ENCODE data around the gene MYO18B. TPM values are rescaled to one million over a fixed set of nuclear protein-coding genes. Genes with fewer than 3 reads are reported as not detected.

MYO18B gene
- total RNA-seq, 2 experiments from 2014 or later = 1.6 to 2.1 TPM

- Mint-ChIP-seq H3K4me1 (no peaks in the 10 kb centered on the region), H3K36me3 (no peaks in the 10 kb centered on the region), H3K27me3 (peaks cover 11% of the 10 kb centered on the region), H3K4me3 (no peak overlapping the region), H3K9me3 (peaks cover 3% of the 10 kb centered on the region), H3K27ac (no peak overlapping the region)
- no peak for DNase-seq
Measured at GRCh38 chr22:25942856-25943411, 200.9 kb downstream of the MYO18B start.

GRCh38 chr22:25950111-25950510 is 208.1 kb downstream of the MYO18B start:
- DNase-seq = no peak
- H3K27ac Mint-ChIP-seq = no peak overlapping the region

GRCh38 chr22:25953276-25953675 is 211.3 kb downstream of the MYO18B start:
- H3K9me3 Mint-ChIP-seq = no peaks in the 10 kb centered on the region
- H3K4me3 Mint-ChIP-seq = no peak overlapping the region
- no peaks in the 10 kb centered on the region for H3K36me3 Mint-ChIP-seq
- no peak for DNase-seq
- no peak overlapping the region for H3K27ac Mint-ChIP-seq
- peaks cover 4% of the 10 kb centered on the region for H3K4me1 Mint-ChIP-seq
- no peaks in the 10 kb centered on the region for H3K27me3 Mint-ChIP-seq

More at GRCh38 chr22:25950111-25950510, 208.1 kb downstream of the MYO18B start:
- Mint-ChIP-seq H3K9me3 (no peaks in the 10 kb centered on the region), H3K4me3 (no peak overlapping the region), H3K27me3 (no peaks in the 10 kb centered on the region), H3K4me1 (peaks cover 4% of the 10 kb centered on the region), H3K36me3 (no peaks in the 10 kb centered on the region)

GRCh38 chr22:25953919-25954318 is 211.9 kb downstream of the MYO18B start:
- Mint-ChIP-seq H3K9me3 (no peaks in the 10 kb centered on the region), H3K4me3 (no peak overlapping the region), H3K4me1 (peaks cover 4% of the 10 kb centered on the region), H3K27ac (no peak overlapping the region), H3K36me3 (no peaks in the 10 kb centered on the region), H3K27me3 (no peaks in the 10 kb centered on the region)
- DNase-seq = no peak

GRCh38 chr22:25955323-25955722 is 213.3 kb downstream of the MYO18B start:
- Mint-ChIP-seq H3K4me1 (no peaks in the 10 kb centered on the region), H3K9me3 (no peaks in the 10 kb centered on the region), H3K27me3 (no peaks in the 10 kb centered on the region), H3K27ac (no peak overlapping the region), H3K4me3 (no peak overlapping the region), H3K36me3 (no peaks in the 10 kb centered on the region)
- no peak for DNase-seq

- no peak overlapping the region for H3K27ac Mint-ChIP-seq
- no peaks in the 10 kb centered on the region for H3K9me3 Mint-ChIP-seq
- no peaks in the 10 kb centered on the region for H3K36me3 Mint-ChIP-seq
- no peaks in the 10 kb centered on the region for H3K27me3 Mint-ChIP-seq
- no peaks in the 10 kb centered on the region for H3K4me1 Mint-ChIP-seq
- no peak for DNase-seq
- H3K4me3 Mint-ChIP-seq = no peak overlapping the region
Measured at GRCh38 chr22:25956801-25957200, 214.8 kb downstream of the MYO18B start.

GRCh38 chr22:25959818-25960774 is 218.1 kb downstream of the MYO18B start:
- no peak overlapping the region for H3K27ac Mint-ChIP-seq
- no peaks in the 10 kb centered on the region for H3K27me3 Mint-ChIP-seq
- H3K4me3 Mint-ChIP-seq = no peak overlapping the region
- DNase-seq = no peak
- H3K4me1 Mint-ChIP-seq = no peaks in the 10 kb centered on the region
- H3K9me3 Mint-ChIP-seq = peaks cover 4% of the 10 kb centered on the region
- H3K36me3 Mint-ChIP-seq = no peaks in the 10 kb centered on the region

- no peak overlapping the region for H3K4me3 Mint-ChIP-seq
- H3K27me3 Mint-ChIP-seq = no peaks in the 10 kb centered on the region
- peaks cover 7% of the 10 kb centered on the region for H3K4me1 Mint-ChIP-seq
- H3K9me3 Mint-ChIP-seq = peaks cover 4% of the 10 kb centered on the region
- DNase-seq = no peak
- no peak overlapping the region for H3K27ac Mint-ChIP-seq
- H3K36me3 Mint-ChIP-seq = no peaks in the 10 kb centered on the region
Measured at GRCh38 chr22:25961699-25962098, 219.7 kb downstream of the MYO18B start.

- Mint-ChIP-seq H3K4me1 (peaks cover 10% of the 10 kb centered on the region), H3K27ac (no peak overlapping the region), H3K9me3 (peaks cover 4% of the 10 kb centered on the region), H3K4me3 (no peak overlapping the region), H3K36me3 (no peaks in the 10 kb centered on the region), H3K27me3 (no peaks in the 10 kb centered on the region)
- DNase-seq = no peak
Measured at GRCh38 chr22:25962711-25963110, 220.7 kb downstream of the MYO18B start.

- Mint-ChIP-seq H3K27ac (no peak overlapping the region), H3K4me3 (no peak overlapping the region), H3K27me3 (no peaks in the 10 kb centered on the region), H3K4me1 (peaks cover 10% of the 10 kb centered on the region), H3K9me3 (peaks cover 4% of the 10 kb centered on the region), H3K36me3 (no peaks in the 10 kb centered on the region)
- DNase-seq = no peak
Measured at GRCh38 chr22:25964961-25965730, 223.2 kb downstream of the MYO18B start.

GRCh38 chr22:25966448-25966913 is 224.5 kb downstream of the MYO18B start:
- Mint-ChIP-seq H3K36me3 (no peaks in the 10 kb centered on the region), H3K9me3 (peaks cover 4% of the 10 kb centered on the region), H3K27ac (peak overlapping the region; percentile 50), H3K4me3 (peak overlapping the region; percentile 3), H3K4me1 (peaks cover 10% of the 10 kb centered on the region), H3K27me3 (peaks cover 3% of the 10 kb centered on the region)
- DNase-seq = peak; percentile 2

- DNase-seq = no peak
- Mint-ChIP-seq H3K4me3 (no peak overlapping the region), H3K27me3 (peaks cover 4% of the 10 kb centered on the region), H3K9me3 (no peaks in the 10 kb centered on the region), H3K27ac (no peak overlapping the region), H3K4me1 (peaks cover 10% of the 10 kb centered on the region), H3K36me3 (no peaks in the 10 kb centered on the region)
Measured at GRCh38 chr22:25969286-25969685, 227.3 kb downstream of the MYO18B start.

- Mint-ChIP-seq H3K36me3 (no peaks in the 10 kb centered on the region), H3K4me1 (peaks cover 10% of the 10 kb centered on the region), H3K27me3 (peaks cover 4% of the 10 kb centered on the region), H3K4me3 (no peak overlapping the region), H3K9me3 (no peaks in the 10 kb centered on the region), H3K27ac (no peak overlapping the region)
- no peak for DNase-seq
Measured at GRCh38 chr22:25969901-25970300, 227.9 kb downstream of the MYO18B start.

- Mint-ChIP-seq H3K27me3 (peaks cover 4% of the 10 kb centered on the region), H3K4me1 (peaks cover 10% of the 10 kb centered on the region), H3K27ac (no peak overlapping the region), H3K9me3 (no peaks in the 10 kb centered on the region), H3K4me3 (no peak overlapping the region), H3K36me3 (no peaks in the 10 kb centered on the region)
- no peak for DNase-seq
Measured at GRCh38 chr22:25970374-25970911, 228.5 kb downstream of the MYO18B start.

Measured in activated naive CD8-positive, alpha-beta T cell treated with anti-CD3 and anti-CD28 coated beads for 36 hours (primary cell).